PFSK-1 (cell line): ENCODE data around the gene PMFBP1.

ENCODE experiments used
- FOXP2 ChIP-seq: optimal IDR thresholded peaks from 2 replicates; pipeline ENCODE3; 2011; ENCODE audit warnings: borderline replicate concordance, control low read depth, inconsistent platforms; ENCODE audit not compliant: insufficient read depth; ENCODE audit errors: extremely low read length, extremely low read depth
- POLR2AphosphoS5 ChIP-seq: IDR thresholded peaks from 2 replicates; pipeline ENCODE4 v1.6.1; 2012; ENCODE audit warnings: low read depth, mild to moderate bottlenecking, control low read depth, low read length, moderate library complexity
- REST ChIP-seq, 2 experiments: IDR thresholded peaks; 2 replicates each; pipeline versions ENCODE4 v1.6.1 to v1.8.0; 2011 to 2012; ENCODE audit warnings: low read depth in 2 of 2, low read length in 2 of 2, control low read depth in 1 of 2, inconsistent platforms in 1 of 2, mild to moderate bottlenecking in 1 of 2, moderate library complexity in 1 of 2; ENCODE audit not compliant: insufficient read depth in 1 of 2
- SIN3A ChIP-seq: IDR thresholded peaks from 2 replicates; pipeline ENCODE4 v1.6.1; 2012; ENCODE audit warnings: mild to moderate bottlenecking, low read length, moderate library complexity, borderline replicate concordance; ENCODE audit not compliant: insufficient read depth
- TAF1 ChIP-seq: IDR thresholded peaks from 2 replicates; pipeline ENCODE4 v1.6.1; 2012; ENCODE audit warnings: low read length, control low read depth, borderline replicate concordance; ENCODE audit not compliant: insufficient read depth

Gene PMFBP1

GRCh38 chr16:72112452-72112792 lies 59.5 kb downstream of the PMFBP1 start:
- no peak for TF ChIP-seq TAF1
- TF ChIP-seq POLR2AphosphoS5 = no peak
- TF ChIP-seq SIN3A = no peak
- no peak for TF ChIP-seq REST (IDR thresholded peaks at IDR 0.05; ENCODE audit: insufficient read depth in 1 of 2, low read depth in 2 of 2, low read length in 2 of 2)
- no peak for TF ChIP-seq FOXP2

GRCh38 chr16:72111657-72112451 lies 60.1 kb downstream of the PMFBP1 start:
- no peak for TF ChIP-seq POLR2AphosphoS5
- no peak for TF ChIP-seq FOXP2
- TF ChIP-seq SIN3A = no peak
- TF ChIP-seq TAF1 = no peak
- TF ChIP-seq REST (IDR thresholded peaks at IDR 0.05; ENCODE audit: insufficient read depth in 1 of 2, low read depth in 2 of 2, low read length in 2 of 2) = no peak

- TF ChIP-seq POLR2AphosphoS5 (no peak), SIN3A (no peak), FOXP2 (no peak), TAF1 (no peak), REST (IDR thresholded peaks at IDR 0.05; ENCODE audit: insufficient read depth in 1 of 2, low read depth in 2 of 2, low read length in 2 of 2) (no peak)
These were observed 61.0 kb downstream of the PMFBP1 start for GRCh38 chr16:72110662-72111615.

- TF ChIP-seq REST (IDR thresholded peaks at IDR 0.05; ENCODE audit: insufficient read depth in 1 of 2, low read depth in 2 of 2, low read length in 2 of 2) = no peak
- TF ChIP-seq POLR2AphosphoS5 = no peak
- no peak for TF ChIP-seq TAF1
- TF ChIP-seq FOXP2 = no peak
- no peak for TF ChIP-seq SIN3A
These were observed 61.9 kb downstream of the PMFBP1 start for GRCh38 chr16:72109966-72110530.
